22Rv1 (cell line): ENCODE measurements around the gene SYNPO2.
A peak's percentile ranks its signal among the peaks of the same experiment; 100 is the strongest.

ENCODE experiments used
- H3K27ac ChIP-seq: fragments of 450-650 bp; 2 replicates; pipeline ENCODE4 v1.5.1; 2017
- ZFX ChIP-seq: fragments of 450-650 bp; IDR thresholded peaks from 2 replicates; pipeline ENCODE4 v1.6.1; 2017; ENCODE audit warnings: antibody characterized with exemption, borderline replicate concordance
- TF ChIP-seq, protein P1 (sequence below): fragments of 450-650 bp; IDR thresholded peaks from 2 replicates; pipeline ENCODE4 v1.5.1; 2017; ENCODE audit warnings: mild to moderate bottlenecking

SYNPO2 gene

DNA sequence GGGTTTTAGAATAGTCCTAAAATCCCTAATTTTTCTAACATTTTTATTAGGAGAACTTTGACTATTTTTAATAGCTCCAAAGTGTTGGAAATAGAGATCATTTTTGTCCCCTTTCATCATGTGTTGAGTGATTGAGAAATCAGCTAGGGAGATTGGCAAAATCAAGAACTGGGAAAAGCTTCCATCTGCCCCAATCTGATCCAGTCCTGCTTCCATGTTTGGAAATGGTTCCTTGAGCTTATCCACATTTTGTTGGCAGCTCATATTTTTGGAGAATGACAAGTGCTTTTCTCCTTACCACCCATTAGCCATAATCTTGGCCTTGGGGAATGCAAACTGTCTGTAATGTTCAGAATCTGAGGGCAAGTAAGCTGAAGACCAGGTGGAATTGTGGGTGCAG, 73.9 kb downstream of the SYNPO2 start:
- H3K27ac ChIP-seq = no peak overlapping the region
- TF ChIP-seq, protein P1, sequence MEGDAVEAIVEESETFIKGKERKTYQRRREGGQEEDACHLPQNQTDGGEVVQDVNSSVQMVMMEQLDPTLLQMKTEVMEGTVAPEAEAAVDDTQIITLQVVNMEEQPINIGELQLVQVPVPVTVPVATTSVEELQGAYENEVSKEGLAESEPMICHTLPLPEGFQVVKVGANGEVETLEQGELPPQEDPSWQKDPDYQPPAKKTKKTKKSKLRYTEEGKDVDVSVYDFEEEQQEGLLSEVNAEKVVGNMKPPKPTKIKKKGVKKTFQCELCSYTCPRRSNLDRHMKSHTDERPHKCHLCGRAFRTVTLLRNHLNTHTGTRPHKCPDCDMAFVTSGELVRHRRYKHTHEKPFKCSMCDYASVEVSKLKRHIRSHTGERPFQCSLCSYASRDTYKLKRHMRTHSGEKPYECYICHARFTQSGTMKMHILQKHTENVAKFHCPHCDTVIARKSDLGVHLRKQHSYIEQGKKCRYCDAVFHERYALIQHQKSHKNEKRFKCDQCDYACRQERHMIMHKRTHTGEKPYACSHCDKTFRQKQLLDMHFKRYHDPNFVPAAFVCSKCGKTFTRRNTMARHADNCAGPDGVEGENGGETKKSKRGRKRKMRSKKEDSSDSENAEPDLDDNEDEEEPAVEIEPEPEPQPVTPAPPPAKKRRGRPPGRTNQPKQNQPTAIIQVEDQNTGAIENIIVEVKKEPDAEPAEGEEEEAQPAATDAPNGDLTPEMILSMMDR = no peak
- no peak for TF ChIP-seq ZFX

DNA sequence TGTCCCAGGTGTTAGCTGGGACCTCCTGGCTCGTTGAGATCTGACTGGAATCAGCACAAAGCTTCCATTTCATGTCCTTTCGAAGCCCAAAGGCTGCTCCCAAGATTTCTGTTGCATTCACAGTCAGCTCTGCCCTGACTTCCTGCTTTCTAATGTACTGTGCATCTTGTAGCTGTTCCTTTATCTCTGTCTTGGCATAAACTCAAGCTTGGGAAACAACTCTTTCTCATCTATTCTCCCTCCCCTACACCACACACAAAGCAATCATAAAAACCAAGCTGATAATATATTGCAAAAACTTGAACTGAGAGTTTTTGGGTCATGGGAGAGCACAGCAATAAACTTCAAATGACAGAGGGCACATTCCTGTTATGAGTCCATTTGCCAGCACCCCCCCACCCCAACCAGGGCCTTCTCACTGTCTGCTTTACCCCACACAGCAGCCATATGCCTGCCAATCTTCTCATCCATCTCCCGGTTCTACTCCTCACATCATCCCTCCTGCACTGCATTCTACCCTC, 76.3 kb downstream of the SYNPO2 start:
- H3K27ac ChIP-seq = no peak overlapping the region
- TF ChIP-seq, protein P1 = no peak
- no peak for TF ChIP-seq ZFX

DNA sequence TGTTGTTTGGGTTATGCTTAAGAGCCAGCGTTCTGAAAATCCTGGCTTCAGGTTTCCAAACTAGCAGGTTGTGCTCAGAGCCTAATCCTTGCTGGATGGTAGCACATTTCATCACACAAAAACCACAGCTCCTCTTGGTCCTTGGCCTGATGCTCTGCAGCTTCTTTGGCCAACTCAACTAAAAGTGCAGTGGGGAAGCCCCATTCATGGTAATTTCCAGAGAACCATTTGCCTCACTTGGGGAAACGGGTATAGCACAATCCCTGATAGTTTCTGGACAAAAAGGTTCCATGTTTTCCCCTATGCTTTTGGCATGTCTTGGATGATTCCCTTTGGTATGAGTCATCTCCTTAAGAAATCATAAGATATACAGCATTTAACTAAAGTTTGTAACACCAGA, 78.7 kb downstream of the SYNPO2 start:
- TF ChIP-seq, protein P1 = no peak
- TF ChIP-seq ZFX = no peak
- no peak overlapping the region for H3K27ac ChIP-seq

DNA sequence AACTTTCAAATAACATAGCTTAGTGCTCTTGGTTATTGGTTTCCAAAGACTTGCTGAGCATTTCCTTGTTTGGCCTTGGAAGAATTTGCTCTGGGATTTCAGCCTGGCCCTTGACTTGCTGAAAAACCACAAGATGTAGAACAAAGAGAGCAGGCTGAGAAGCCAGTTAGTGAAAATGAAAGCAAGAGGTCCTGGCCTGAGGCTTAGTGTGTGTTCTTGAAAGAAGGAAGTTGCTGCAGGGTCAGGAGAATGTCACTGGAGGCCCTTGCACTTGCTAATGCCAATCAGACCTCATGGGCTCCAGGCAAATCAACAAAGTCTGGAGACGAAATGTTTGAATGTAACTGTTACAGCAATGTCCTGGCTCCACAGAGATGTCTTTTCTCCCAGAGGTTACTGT, 79.4 kb downstream of the SYNPO2 start:
- TF ChIP-seq, protein P1 = no peak
- no peak for TF ChIP-seq ZFX
- no peak overlapping the region for H3K27ac ChIP-seq

DNA sequence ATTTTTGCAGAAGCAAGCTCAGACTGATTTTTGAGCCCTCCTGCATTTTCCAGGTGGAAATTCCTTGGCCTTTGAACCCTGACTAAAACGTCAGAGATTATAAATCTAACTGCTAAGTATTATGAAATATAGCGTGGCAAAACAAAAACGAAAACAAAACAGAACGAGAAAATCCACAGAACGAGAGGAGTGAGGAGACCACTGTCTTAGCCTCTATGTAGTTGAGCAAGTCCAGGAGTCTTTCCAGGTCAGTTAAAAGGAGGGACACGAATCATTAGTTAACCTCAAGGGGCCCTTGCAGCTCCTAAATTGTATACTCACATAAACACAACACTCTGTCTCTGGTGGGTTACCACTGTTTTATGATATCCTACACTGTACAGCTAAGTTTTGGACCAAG, 80.2 kb downstream of the SYNPO2 start:
- no peak overlapping the region for H3K27ac ChIP-seq
- TF ChIP-seq, protein P1 = no peak
- no peak for TF ChIP-seq ZFX

DNA sequence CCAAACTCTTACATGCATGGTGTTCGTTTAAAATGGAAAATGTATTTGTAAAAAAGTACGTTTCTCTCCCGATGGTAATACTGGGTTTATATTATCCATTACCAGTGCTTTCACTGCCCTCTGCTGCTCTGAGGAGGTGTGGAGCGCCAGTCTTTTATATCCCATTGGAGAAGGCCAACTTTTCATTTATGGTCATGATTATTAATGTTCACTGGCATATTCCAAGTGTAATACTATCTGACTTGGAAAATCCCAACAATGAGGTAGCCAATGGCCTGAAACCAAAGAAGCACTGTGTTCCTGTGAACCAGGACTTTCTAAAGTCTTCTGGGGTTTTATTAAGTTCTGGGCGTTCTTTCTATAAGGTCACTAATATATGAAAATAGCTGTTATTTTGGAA, 80.7 kb downstream of the SYNPO2 start:
- no peak for TF ChIP-seq ZFX
- TF ChIP-seq, protein P1 = peak; percentile 73
- no peak overlapping the region for H3K27ac ChIP-seq

DNA sequence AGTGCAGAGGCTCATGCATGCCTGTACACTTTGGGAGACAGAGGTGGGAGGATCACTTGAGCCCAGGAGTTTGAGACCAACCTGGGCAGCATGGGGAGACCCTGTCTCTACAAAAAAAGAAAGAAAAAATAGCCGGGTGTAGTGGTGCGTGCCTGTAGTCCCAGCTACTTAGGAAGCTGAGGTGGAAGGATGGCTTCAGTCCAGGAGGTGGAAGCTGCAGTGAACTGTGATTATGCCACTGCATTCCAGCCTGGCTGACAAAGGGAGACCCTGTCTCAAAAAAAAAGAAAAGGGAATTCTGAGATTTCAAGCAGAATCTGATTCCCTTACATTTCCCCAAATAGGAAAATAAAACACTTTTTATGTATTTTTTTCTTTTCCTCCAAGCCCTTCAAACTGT, 83.5 kb downstream of the SYNPO2 start:
- no peak overlapping the region for H3K27ac ChIP-seq
- TF ChIP-seq, protein P1 = no peak
